Measurements from ENCODE around the gene SLC9C1.
A peak's percentile ranks its signal among the peaks of the same experiment; 100 is the strongest.

Gene SLC9C1

GRCh38 chr3:112129925-112130637 lies 163.9 kb downstream of the SLC9C1 start:
- DNase-seq: no peak

GRCh38 chr3:112128843-112129727 lies 164.9 kb downstream of the SLC9C1 start:
- peak; percentile 54 for DNase-seq

- DNase-seq: no peak
Measured at GRCh38 chr3:112127522-112128494, 166.2 kb downstream of the SLC9C1 start.

GRCh38 chr3:112126511-112126911 lies 167.5 kb downstream of the SLC9C1 start:
- no peak for DNase-seq

GRCh38 chr3:112124907-112125607 lies 169.0 kb downstream of the SLC9C1 start:
- DNase-seq: no peak

GRCh38 chr3:112123548-112123947 lies 170.5 kb downstream of the SLC9C1 start:
- DNase-seq: no peak

GRCh38 chr3:112122870-112123269 lies 171.1 kb downstream of the SLC9C1 start:
- DNase-seq: no peak

- no peak for DNase-seq
Measured at GRCh38 chr3:112121577-112122547, 172.2 kb downstream of the SLC9C1 start.

- DNase-seq: no peak
Measured at GRCh38 chr3:112119962-112120836, 173.8 kb downstream of the SLC9C1 start.

GRCh38 chr3:112117841-112118571 lies 176.0 kb downstream of the SLC9C1 start:
- DNase-seq: no peak

GRCh38 chr3:112117415-112117814 lies 176.6 kb downstream of the SLC9C1 start:
- no peak for DNase-seq

GRCh38 chr3:112116748-112117186 lies 177.2 kb downstream of the SLC9C1 start:
- DNase-seq: no peak

- DNase-seq: no peak
Measured at GRCh38 chr3:112115806-112116383, 178.1 kb downstream of the SLC9C1 start.

GRCh38 chr3:112115161-112115739 lies 178.8 kb downstream of the SLC9C1 start:
- peak; percentile 9 for DNase-seq

GRCh38 chr3:112114576-112115160 lies 179.3 kb downstream of the SLC9C1 start:
- DNase-seq: no peak

GRCh38 chr3:112111785-112112402 lies 182.1 kb downstream of the SLC9C1 start:
- peak; percentile 69 for DNase-seq

GRCh38 chr3:112109322-112109721 lies 184.7 kb downstream of the SLC9C1 start:
- no peak for DNase-seq

All from activated CD4-positive, alpha-beta T cell treated with anti-CD3 and anti-CD28 coated beads for 48 hours (primary cell).